SU-DHL-6 (cell line): ENCODE results near the gene SETBP1.

Source experiments
- H2AFZ ChIP-seq: fragments of 200-600 bp; sonication (generic); 2 replicates; pipeline ENCODE4 v1.6.1; 2014; ENCODE audit warnings: low read depth, mild to moderate bottlenecking, moderate library complexity, mixed read lengths, antibody characterized with exemption, low read length; ENCODE audit not compliant: severe bottlenecking
- H3F3A ChIP-seq: fragments of 200-600 bp; shearing (Covaris generic); 2 replicates; pipeline ENCODE4 v1.6.0; 2016; ENCODE audit warnings: antibody characterized with exemption, mild to moderate bottlenecking; ENCODE audit not compliant: insufficient read depth
- H3K27ac ChIP-seq: fragments of 200-600 bp; sonication (generic); 2 replicates; pipeline ENCODE4 v1.5.1; 2016; ENCODE audit warnings: low read depth, mild to moderate bottlenecking, low read length, moderate library complexity, mixed read lengths
- H3K27me3 ChIP-seq: fragments of 200-600 bp; sonication (generic), shearing (Covaris generic); 2 replicates; pipeline ENCODE4 v1.6.0; 2014; ENCODE audit warnings: mild to moderate bottlenecking, low read length
- H3K36me3 ChIP-seq: fragments of 200-600 bp; sonication (generic); 2 replicates; pipeline ENCODE4 v1.6.1; 2014; ENCODE audit warnings: mild to moderate bottlenecking, low read length, mixed read lengths
- H3K4me2 ChIP-seq: fragments of 300-600, 200-600 bp; shearing (Covaris generic), sonication (generic); 2 replicates; pipeline ENCODE4 v1.6.0; 2014; ENCODE audit warnings: low read length, low read depth, mild to moderate bottlenecking; ENCODE audit not compliant: poor library complexity, severe bottlenecking
- H3K4me3 ChIP-seq: fragments of 200-600 bp; sonication (generic); 2 replicates; pipeline ENCODE4 v1.5.1; 2014; ENCODE audit warnings: antibody characterized with exemption, low read length, mild to moderate bottlenecking, mixed read lengths; ENCODE audit not compliant: insufficient read depth, poor library complexity, severe bottlenecking
- H3K79me2 ChIP-seq: fragments of 200-600 bp; sonication (generic); 2 replicates; pipeline ENCODE4 v1.6.1; 2014; ENCODE audit warnings: mild to moderate bottlenecking, low read length, moderate library complexity; ENCODE audit not compliant: insufficient read depth
- H3K9ac ChIP-seq: fragments of 200-600 bp; sonication (generic); 2 replicates; pipeline ENCODE4 v1.7.0; 2014; ENCODE audit warnings: mild to moderate bottlenecking, low read length
- H3K9me2 ChIP-seq: fragments of 200-600 bp; sonication (generic); replicated peaks from 2 replicates; pipeline ENCODE4 v1.6.1; 2014; ENCODE audit warnings: low read length; ENCODE audit not compliant: insufficient read depth
- H3K9me3 ChIP-seq: fragments of 200-600 bp; sonication (generic); 2 replicates; pipeline ENCODE4 v1.6.1; 2014; ENCODE audit warnings: low read length, mixed read lengths; ENCODE audit not compliant: insufficient read depth
- H4K20me1 ChIP-seq: fragments of 200-600 bp; sonication (generic); 2 replicates; pipeline ENCODE4 v1.6.1; 2014; ENCODE audit warnings: low read depth, mild to moderate bottlenecking, antibody characterized with exemption, low read length, moderate library complexity, mixed read lengths
- EZH2phosphoT487 ChIP-seq: fragments of 200-600 bp; sonication (generic), shearing (Covaris generic); conservative IDR thresholded peaks from 2 replicates; pipeline ENCODE4 v1.6.1; 2018; ENCODE audit warnings: mild to moderate bottlenecking, antibody characterized with exemption, low read length, moderate library complexity, mixed read lengths
- TF ChIP-seq, protein P1 (sequence below): fragments of 200-600 bp; sonication (generic); IDR thresholded peaks from one replicate; pipeline ENCODE4 v1.5.1; 2017; ENCODE audit warnings: antibody characterized with exemption, mild to moderate bottlenecking, low read length, moderate library complexity; ENCODE audit not compliant: insufficient read depth, poor library complexity, severe bottlenecking

The SETBP1 gene

DNA sequence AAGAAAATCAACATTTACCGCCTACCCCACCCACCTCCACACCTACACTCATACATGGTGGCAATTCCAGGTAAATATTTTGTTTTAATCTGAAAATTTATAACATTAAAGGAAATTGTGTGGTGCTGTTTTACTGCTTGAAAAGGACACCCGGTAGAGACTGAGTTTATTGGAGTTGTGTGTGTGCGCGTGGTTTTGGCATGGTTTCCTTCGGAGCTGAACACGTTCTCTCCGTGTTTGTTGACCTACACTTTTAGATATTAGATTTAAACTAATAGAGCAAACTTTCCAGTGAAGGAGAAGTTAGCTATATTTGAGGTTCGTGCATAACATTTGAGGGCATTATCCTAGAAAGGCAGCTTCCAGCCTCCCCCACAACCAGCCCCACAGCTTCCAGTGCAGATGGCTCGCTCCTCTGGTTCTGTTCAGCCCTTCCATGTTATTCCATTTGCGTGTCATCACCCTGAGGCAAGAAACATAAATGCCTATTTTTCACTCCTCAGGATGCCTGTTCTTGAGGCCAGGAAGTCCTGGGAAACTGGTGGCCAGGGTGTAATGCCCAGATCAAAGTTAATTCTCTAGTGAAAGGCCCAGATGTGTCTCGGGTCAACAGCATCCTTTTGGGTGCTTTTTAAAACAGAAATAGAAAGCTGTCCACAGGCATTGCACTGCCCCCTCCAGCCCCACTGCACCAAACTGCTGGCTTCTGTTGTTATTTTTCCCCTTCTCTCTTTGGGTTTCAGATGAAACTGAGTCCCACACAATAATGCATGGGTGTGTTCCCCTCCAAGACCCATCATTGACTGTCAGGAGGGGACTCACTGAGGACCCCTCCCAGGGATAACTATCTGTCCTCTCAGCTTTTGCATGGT, 190.2 kb downstream of the SETBP1 start:
- Histone ChIP-seq H3K4me3 (no peak overlapping the region), H3K79me2 (no peaks in the 10 kb centered on the region), H3K4me2 (no peak overlapping the region), H2AFZ (no peak overlapping the region), H3K9me2 (no peaks in the 10 kb centered on the region), H3K27ac (no peak overlapping the region), H3K9me3 (no peaks in the 10 kb centered on the region), H3F3A (no peaks in the 10 kb centered on the region), H3K36me3 (no peaks in the 10 kb centered on the region), H4K20me1 (no peaks in the 10 kb centered on the region), H3K27me3 (no peaks in the 10 kb centered on the region), H3K9ac (no peak overlapping the region)
- TF ChIP-seq, protein P1, sequence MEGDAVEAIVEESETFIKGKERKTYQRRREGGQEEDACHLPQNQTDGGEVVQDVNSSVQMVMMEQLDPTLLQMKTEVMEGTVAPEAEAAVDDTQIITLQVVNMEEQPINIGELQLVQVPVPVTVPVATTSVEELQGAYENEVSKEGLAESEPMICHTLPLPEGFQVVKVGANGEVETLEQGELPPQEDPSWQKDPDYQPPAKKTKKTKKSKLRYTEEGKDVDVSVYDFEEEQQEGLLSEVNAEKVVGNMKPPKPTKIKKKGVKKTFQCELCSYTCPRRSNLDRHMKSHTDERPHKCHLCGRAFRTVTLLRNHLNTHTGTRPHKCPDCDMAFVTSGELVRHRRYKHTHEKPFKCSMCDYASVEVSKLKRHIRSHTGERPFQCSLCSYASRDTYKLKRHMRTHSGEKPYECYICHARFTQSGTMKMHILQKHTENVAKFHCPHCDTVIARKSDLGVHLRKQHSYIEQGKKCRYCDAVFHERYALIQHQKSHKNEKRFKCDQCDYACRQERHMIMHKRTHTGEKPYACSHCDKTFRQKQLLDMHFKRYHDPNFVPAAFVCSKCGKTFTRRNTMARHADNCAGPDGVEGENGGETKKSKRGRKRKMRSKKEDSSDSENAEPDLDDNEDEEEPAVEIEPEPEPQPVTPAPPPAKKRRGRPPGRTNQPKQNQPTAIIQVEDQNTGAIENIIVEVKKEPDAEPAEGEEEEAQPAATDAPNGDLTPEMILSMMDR: no peak
- TF ChIP-seq EZH2phosphoT487: no peak

DNA sequence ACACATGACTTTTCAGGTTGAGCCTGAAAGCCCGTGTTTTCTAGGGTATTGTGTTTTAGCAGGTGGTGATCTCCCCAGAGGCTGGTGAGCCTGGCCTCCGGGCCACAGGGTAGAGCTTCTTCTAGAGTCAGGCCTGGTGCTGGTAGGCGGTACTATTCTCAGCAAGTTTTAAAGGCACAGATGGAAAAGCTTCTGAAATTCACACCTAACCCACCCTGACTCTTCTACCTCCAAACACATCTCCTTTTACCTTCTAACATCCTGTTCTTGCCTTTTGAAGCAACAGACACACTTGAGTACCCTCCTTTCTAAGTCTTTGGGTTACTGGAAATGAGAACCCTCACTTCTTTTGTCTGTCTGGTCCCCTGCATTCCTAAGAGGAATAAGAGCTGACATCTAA, 191.1 kb downstream of the SETBP1 start:
- Histone ChIP-seq H3K27me3 (no peaks in the 10 kb centered on the region), H3K9ac (no peak overlapping the region), H3K9me3 (no peaks in the 10 kb centered on the region), H3F3A (no peaks in the 10 kb centered on the region), H3K36me3 (no peaks in the 10 kb centered on the region), H3K4me2 (no peak overlapping the region), H3K27ac (no peak overlapping the region), H3K79me2 (no peaks in the 10 kb centered on the region), H3K4me3 (no peak overlapping the region), H3K9me2 (no peaks in the 10 kb centered on the region), H4K20me1 (no peaks in the 10 kb centered on the region), H2AFZ (no peak overlapping the region)
- TF ChIP-seq, protein P1: no peak
- no peak for TF ChIP-seq EZH2phosphoT487

DNA sequence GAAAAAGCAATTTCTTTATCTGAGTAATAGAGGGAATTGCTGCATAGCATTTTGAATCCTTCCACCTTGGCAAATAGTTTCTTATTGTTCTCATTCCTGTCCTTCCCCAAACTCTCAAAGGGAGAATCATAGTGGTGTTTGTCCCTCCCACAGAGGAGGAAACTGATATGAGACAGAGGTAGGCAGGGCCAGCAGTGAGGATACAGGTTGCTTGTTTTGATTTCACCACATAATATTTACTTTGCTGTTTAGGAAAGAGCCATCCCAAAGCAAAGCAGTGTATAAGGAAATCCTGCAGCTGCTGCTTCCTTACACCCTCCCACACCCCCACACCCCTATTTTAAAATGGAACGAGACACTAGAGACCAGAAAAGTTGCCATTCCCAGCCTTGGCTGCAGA, 195.3 kb downstream of the SETBP1 start:
- H3K9me3 ChIP-seq: no peaks in the 10 kb centered on the region
- no peaks in the 10 kb centered on the region for H3K79me2 ChIP-seq
- H3K9me2 ChIP-seq: no peaks in the 10 kb centered on the region
- H2AFZ ChIP-seq: no peak overlapping the region
- H3K36me3 ChIP-seq: no peaks in the 10 kb centered on the region
- H3F3A ChIP-seq: no peaks in the 10 kb centered on the region
- H3K27ac ChIP-seq: no peak overlapping the region
- no peak overlapping the region for H3K4me2 ChIP-seq
- no peak for TF ChIP-seq EZH2phosphoT487
- TF ChIP-seq, protein P1: no peak
- H3K9ac ChIP-seq: no peak overlapping the region
- H3K4me3 ChIP-seq: no peak overlapping the region
- H3K27me3 ChIP-seq: no peaks in the 10 kb centered on the region
- no peaks in the 10 kb centered on the region for H4K20me1 ChIP-seq
